ENCODE measurements around the gene LRRFIP2.

- no peak for TF ChIP-seq POLR2AphosphoS5 (IDR thresholded peaks at IDR 0.05)
- TF ChIP-seq, protein P1, sequence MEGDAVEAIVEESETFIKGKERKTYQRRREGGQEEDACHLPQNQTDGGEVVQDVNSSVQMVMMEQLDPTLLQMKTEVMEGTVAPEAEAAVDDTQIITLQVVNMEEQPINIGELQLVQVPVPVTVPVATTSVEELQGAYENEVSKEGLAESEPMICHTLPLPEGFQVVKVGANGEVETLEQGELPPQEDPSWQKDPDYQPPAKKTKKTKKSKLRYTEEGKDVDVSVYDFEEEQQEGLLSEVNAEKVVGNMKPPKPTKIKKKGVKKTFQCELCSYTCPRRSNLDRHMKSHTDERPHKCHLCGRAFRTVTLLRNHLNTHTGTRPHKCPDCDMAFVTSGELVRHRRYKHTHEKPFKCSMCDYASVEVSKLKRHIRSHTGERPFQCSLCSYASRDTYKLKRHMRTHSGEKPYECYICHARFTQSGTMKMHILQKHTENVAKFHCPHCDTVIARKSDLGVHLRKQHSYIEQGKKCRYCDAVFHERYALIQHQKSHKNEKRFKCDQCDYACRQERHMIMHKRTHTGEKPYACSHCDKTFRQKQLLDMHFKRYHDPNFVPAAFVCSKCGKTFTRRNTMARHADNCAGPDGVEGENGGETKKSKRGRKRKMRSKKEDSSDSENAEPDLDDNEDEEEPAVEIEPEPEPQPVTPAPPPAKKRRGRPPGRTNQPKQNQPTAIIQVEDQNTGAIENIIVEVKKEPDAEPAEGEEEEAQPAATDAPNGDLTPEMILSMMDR (IDR thresholded peaks at IDR 0.05): no peak
These were observed 43.2 kb downstream of the LRRFIP2 start for GRCh38 chr3:37130984-37131859.
